ENCODE measurements around the gene NDUFC2.

DNA sequence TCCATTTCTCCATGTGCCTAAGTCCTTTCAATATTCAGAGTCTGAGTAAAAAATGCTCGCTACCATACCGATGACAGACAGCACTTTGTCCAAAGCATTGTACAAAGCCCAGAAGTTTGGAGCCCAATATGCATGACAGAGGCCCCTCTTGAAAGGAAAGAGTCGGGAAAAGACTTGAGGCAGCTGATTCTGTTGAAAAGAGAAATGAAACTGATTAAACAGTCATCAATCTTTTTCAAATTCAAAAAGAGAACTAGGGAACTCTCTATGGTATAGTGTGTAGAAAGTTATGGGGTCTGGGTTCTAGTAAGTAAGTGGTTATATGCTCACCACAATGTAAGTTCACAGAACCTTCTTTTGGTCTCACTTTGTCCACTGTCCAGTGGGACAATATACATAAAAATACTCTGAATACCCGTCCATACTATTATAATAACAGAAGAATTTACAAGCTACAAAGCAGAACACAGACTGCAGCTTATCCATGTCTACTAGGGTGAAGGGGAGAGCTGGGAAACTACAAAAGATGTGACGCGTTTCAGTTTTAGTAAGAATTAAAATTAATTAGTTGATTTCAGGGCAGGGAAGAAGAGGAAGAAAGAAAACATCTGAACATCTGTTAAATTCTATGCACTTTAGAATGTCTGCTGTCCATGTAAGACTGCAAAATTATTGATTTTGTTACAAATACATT is 33.1 kb upstream of the NDUFC2 start:
- TF ChIP-seq POLR2A (IDR thresholded peaks at IDR 0.05; ENCODE audit: low read depth, low read length): no peak
- TF ChIP-seq, protein P1, sequence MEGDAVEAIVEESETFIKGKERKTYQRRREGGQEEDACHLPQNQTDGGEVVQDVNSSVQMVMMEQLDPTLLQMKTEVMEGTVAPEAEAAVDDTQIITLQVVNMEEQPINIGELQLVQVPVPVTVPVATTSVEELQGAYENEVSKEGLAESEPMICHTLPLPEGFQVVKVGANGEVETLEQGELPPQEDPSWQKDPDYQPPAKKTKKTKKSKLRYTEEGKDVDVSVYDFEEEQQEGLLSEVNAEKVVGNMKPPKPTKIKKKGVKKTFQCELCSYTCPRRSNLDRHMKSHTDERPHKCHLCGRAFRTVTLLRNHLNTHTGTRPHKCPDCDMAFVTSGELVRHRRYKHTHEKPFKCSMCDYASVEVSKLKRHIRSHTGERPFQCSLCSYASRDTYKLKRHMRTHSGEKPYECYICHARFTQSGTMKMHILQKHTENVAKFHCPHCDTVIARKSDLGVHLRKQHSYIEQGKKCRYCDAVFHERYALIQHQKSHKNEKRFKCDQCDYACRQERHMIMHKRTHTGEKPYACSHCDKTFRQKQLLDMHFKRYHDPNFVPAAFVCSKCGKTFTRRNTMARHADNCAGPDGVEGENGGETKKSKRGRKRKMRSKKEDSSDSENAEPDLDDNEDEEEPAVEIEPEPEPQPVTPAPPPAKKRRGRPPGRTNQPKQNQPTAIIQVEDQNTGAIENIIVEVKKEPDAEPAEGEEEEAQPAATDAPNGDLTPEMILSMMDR (IDR thresholded peaks at IDR 0.05; ENCODE audit: extremely low read depth in 1 of 2, insufficient read depth in 1 of 2, low read depth in 1 of 2, low read length in 2 of 2): no peak
- TF ChIP-seq EZH2 (IDR thresholded peaks at IDR 0.05; ENCODE audit: borderline replicate concordance, low read depth, low read length, severe bottlenecking): no peak
- TF ChIP-seq, protein P2, sequence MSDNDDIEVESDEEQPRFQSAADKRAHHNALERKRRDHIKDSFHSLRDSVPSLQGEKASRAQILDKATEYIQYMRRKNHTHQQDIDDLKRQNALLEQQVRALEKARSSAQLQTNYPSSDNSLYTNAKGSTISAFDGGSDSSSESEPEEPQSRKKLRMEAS (IDR thresholded peaks at IDR 0.05; ENCODE audit: insufficient read depth, insufficient read length): no peak
- TF ChIP-seq POLR2AphosphoS5 (IDR thresholded peaks at IDR 0.05; ENCODE audit: insufficient read depth, low read depth, low read length): no peak
- TF ChIP-seq JUN (IDR thresholded peaks at IDR 0.05; ENCODE audit: borderline replicate concordance, insufficient read depth, insufficient read length, low read depth): no peak
- no peak for TF ChIP-seq GATA2 (IDR thresholded peaks at IDR 0.05; ENCODE audit: insufficient read depth, insufficient read length, low read depth, low read length)
- TF ChIP-seq MYC (IDR thresholded peaks at IDR 0.05; ENCODE audit: low read depth, low read length): no peak
- no peak for TF ChIP-seq FOS (IDR thresholded peaks at IDR 0.05; ENCODE audit: borderline replicate concordance, insufficient read depth, low read length)

Measured in endothelial cell of umbilical vein (primary cell).